ENCODE data around the gene FHOD1.
A peak's percentile ranks its signal among the peaks of the same experiment; 100 is the strongest.

FHOD1 gene

GRCh38 chr16:67190448-67191399, 56.6 kb downstream of the FHOD1 start:
- no peak for DNase-seq (ENCODE audit: low spot score)

GRCh38 chr16:67190041-67190440, 57.2 kb downstream of the FHOD1 start, which contains the start of gene EXOC3L1:
Gene EXOC3L1 (minus strand): TSS chr16:67190136. CDS start chr16:67189676, 460 bp downstream.
- no peak for DNase-seq (ENCODE audit: low spot score)

GRCh38 chr16:67188798-67189197, 58.5 kb downstream of the FHOD1 start:
- DNase-seq (ENCODE audit: low spot score), result no peak

GRCh38 chr16:67188323-67188722, 59.0 kb downstream of the FHOD1 start:
- no peak for DNase-seq (ENCODE audit: low spot score)

- no peak for DNase-seq (ENCODE audit: low spot score)
Measured at GRCh38 chr16:67187175-67187890, 59.9 kb downstream of the FHOD1 start.

GRCh38 chr16:67186550-67186950, 60.7 kb downstream of the FHOD1 start:
- no peak for DNase-seq (ENCODE audit: low spot score)

- no peak for DNase-seq (ENCODE audit: low spot score)
Measured at GRCh38 chr16:67185651-67186134, 61.6 kb downstream of the FHOD1 start.

GRCh38 chr16:67184995-67185650, 62.2 kb downstream of the FHOD1 start:
- peak; percentile 93 for DNase-seq (ENCODE audit: low spot score)

- no peak for DNase-seq (ENCODE audit: low spot score)
Measured at GRCh38 chr16:67184453-67184994, 62.8 kb downstream of the FHOD1 start.

- DNase-seq (ENCODE audit: low spot score), result peak; percentile 95
Measured at GRCh38 chr16:67183627-67184452, 63.4 kb downstream of the FHOD1 start, which contains the start of gene MATCAP1. Gene MATCAP1 (minus strand): TSS chr16:67183963. CDS start chr16:67180610, 3,353 bp downstream.

GRCh38 chr16:67183284-67183626, 64.0 kb downstream of the FHOD1 start:
- DNase-seq (ENCODE audit: low spot score), result no peak

GRCh38 chr16:67182288-67182687, 65.0 kb downstream of the FHOD1 start:
- DNase-seq (ENCODE audit: low spot score), result no peak

- no peak for DNase-seq (ENCODE audit: low spot score)
Measured at GRCh38 chr16:67181346-67181745, 65.9 kb downstream of the FHOD1 start.

GRCh38 chr16:67180166-67180565, 67.1 kb downstream of the FHOD1 start:
- DNase-seq (ENCODE audit: low spot score), result no peak

GRCh38 chr16:67179421-67180080, 67.7 kb downstream of the FHOD1 start:
- no peak for DNase-seq (ENCODE audit: low spot score)
